ENCODE measurements around the gene TOGARAM2. TPM values are rescaled to one million over a fixed set of nuclear protein-coding genes. Genes with fewer than 3 reads are reported as not detected.

Gene TOGARAM2
- total and polyA plus RNA-seq, 3 donors from 2014 or later: 2.1 to 5.2 (median 3.5) TPM

GRCh38 chr2:29051730-29052129 is 70.6 kb downstream of the TOGARAM2 start:
- WGBS, 2 donors: 86 to 93% methylated on average over 6 to 12 of the region's 12 CpGs
- no peaks in the 10 kb centered on the region for H3K4me1 ChIP-seq
- no peak for TF ChIP-seq POLR2A (IDR thresholded peaks at IDR 0.05)
- TF ChIP-seq CTCF (IDR thresholded peaks at IDR 0.05): no peak
- intact Hi-C loops (cut with DNase I; ENCODE audit: low total_unique reads): no loop called here
- H3K27ac ChIP-seq: no peak overlapping the region
- no peaks in the 10 kb centered on the region for H3K27me3 ChIP-seq
- H3K4me3 ChIP-seq: no peak overlapping the region
- no peaks in the 10 kb centered on the region for H3K9me3 ChIP-seq
- H3K36me3 ChIP-seq (ENCODE audit: low read depth, missing control alignments): no peaks in the 10 kb centered on the region
- DNase-seq: no peak

GRCh38 chr2:29052807-29053206 is 71.7 kb downstream of the TOGARAM2 start:
- no peak for TF ChIP-seq POLR2A (IDR thresholded peaks at IDR 0.05)
- TF ChIP-seq CTCF (IDR thresholded peaks at IDR 0.05): no peak
- Histone ChIP-seq H3K36me3 (ENCODE audit: low read depth, missing control alignments) (no peaks in the 10 kb centered on the region), H3K4me3 (no peak overlapping the region), H3K27me3 (no peaks in the 10 kb centered on the region), H3K9me3 (no peaks in the 10 kb centered on the region), H3K4me1 (no peaks in the 10 kb centered on the region), H3K27ac (no peak overlapping the region)
- 70 to 76% methylated on average over 6 of the region's 6 CpGs for WGBS, 2 donors
- DNase-seq: no peak
- intact Hi-C loops (cut with DNase I; ENCODE audit: low total_unique reads): no loop called here

DNA sequence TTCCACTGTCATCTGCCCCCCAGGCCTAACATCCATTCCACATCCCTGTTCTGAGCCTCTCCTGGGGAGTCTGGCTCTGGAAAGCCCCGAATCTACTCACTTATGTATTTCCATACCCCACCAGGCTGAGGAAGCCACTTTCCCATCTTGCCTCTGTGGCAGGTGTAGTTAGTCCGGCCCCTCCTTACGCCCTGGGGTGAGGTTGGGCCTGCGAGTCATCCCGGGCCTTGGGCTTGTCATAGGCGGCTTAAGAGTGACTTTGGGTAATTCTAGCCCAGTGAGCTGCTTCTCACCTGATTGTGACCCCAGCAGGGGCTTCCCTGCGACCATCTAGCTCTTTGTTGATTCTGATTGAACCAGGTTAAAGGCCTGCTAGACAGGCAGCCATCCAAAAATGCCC is 72.1 kb downstream of the TOGARAM2 start:
- no peaks in the 10 kb centered on the region for H3K9me3 ChIP-seq
- intact Hi-C loops (cut with DNase I; ENCODE audit: low total_unique reads): no loop called here
- H3K27ac ChIP-seq: peak overlapping the region in 1 of 2 donors; percentile 15
- H3K36me3 ChIP-seq (ENCODE audit: low read depth, missing control alignments): no peaks in the 10 kb centered on the region
- 79 to 84% methylated on average over 7 of the region's 7 CpGs for WGBS, 2 donors
- H3K4me1 ChIP-seq: no peaks in the 10 kb centered on the region
- DNase-seq: no peak
- no peak overlapping the region for H3K4me3 ChIP-seq
- no peak for TF ChIP-seq POLR2A (IDR thresholded peaks at IDR 0.05)
- TF ChIP-seq CTCF (IDR thresholded peaks at IDR 0.05): no peak
- no peaks in the 10 kb centered on the region for H3K27me3 ChIP-seq

DNA sequence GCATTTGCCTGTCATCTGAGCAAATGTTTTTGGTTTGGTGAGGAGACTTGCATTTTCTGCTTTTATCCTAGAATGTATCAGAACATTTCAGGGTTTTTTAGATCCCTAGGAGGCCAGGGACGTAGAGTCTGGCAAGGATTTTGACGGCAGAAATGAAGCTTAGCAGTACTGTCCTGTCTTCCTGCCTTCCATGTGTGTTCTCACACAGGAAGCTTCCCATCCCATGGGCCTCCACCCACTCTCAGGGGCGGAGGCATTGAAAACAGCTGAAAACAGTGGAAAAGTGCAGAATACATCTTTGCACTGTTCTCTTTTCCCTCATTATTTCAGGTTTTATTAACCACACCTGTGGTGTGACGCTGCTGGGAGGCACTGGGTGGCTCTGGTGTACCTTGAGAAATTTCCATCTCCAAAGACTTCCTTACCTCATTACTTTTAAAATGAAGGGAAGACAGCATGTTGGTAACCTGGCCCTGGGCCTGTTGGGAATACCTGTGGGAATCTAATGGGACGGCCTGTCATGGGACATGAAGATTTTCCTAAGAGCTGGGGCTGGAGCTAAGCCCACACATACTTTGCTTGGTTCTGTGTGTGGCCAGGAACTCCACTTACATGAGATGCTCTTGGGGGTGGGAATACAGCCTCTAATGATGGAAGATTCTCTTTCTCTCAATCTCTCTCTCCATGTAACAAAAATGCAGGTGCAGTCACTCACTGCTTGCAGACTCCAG is 72.7 kb downstream of the TOGARAM2 start:
- peak overlapping the region in 1 of 2 donors; percentile 15 for H3K27ac ChIP-seq
- H3K27me3 ChIP-seq: no peaks in the 10 kb centered on the region
- no peak overlapping the region for H3K4me3 ChIP-seq
- H3K36me3 ChIP-seq (ENCODE audit: low read depth, missing control alignments): no peaks in the 10 kb centered on the region
- intact Hi-C loops (cut with DNase I; ENCODE audit: low total_unique reads): no loop called here
- H3K4me1 ChIP-seq: no peaks in the 10 kb centered on the region
- H3K9me3 ChIP-seq: no peaks in the 10 kb centered on the region
- no peak for DNase-seq
- WGBS, 2 donors: 54 to 56% methylated on average over 5 of the region's 5 CpGs
- TF ChIP-seq POLR2A (IDR thresholded peaks at IDR 0.05): no peak
- TF ChIP-seq CTCF (IDR thresholded peaks at IDR 0.05): no peak

GRCh38 chr2:29054430-29054829 is 73.3 kb downstream of the TOGARAM2 start:
- H3K4me1 ChIP-seq: no peaks in the 10 kb centered on the region
- no peaks in the 10 kb centered on the region for H3K9me3 ChIP-seq
- H3K4me3 ChIP-seq: no peak overlapping the region
- 66 to 71% methylated on average over 6 to 7 of the region's 7 CpGs for WGBS, 2 donors
- H3K27me3 ChIP-seq: no peaks in the 10 kb centered on the region
- intact Hi-C loops (cut with DNase I; ENCODE audit: low total_unique reads): no loop called here
- DNase-seq: no peak
- H3K27ac ChIP-seq: no peak overlapping the region
- no peak for TF ChIP-seq POLR2A (IDR thresholded peaks at IDR 0.05)
- no peak for TF ChIP-seq CTCF (IDR thresholded peaks at IDR 0.05)
- no peaks in the 10 kb centered on the region for H3K36me3 ChIP-seq (ENCODE audit: low read depth, missing control alignments)

Data from testis (tissue), 3 donors.